GM12873 (cell line): ENCODE data around the gene BTBD16.
A peak's percentile ranks its signal among the peaks of the same experiment; 100 is the strongest.

Experiments
- TF ChIP-seq, protein P1 (sequence below): IDR thresholded peaks from 2 replicates; pipeline ENCODE4 v1.5.1; 2012; ENCODE audit warnings: low read depth, mild to moderate bottlenecking, moderate library complexity, low read length, control low read depth; ENCODE audit not compliant: insufficient read depth; ENCODE audit errors: missing control alignments

BTBD16 gene

DNA sequence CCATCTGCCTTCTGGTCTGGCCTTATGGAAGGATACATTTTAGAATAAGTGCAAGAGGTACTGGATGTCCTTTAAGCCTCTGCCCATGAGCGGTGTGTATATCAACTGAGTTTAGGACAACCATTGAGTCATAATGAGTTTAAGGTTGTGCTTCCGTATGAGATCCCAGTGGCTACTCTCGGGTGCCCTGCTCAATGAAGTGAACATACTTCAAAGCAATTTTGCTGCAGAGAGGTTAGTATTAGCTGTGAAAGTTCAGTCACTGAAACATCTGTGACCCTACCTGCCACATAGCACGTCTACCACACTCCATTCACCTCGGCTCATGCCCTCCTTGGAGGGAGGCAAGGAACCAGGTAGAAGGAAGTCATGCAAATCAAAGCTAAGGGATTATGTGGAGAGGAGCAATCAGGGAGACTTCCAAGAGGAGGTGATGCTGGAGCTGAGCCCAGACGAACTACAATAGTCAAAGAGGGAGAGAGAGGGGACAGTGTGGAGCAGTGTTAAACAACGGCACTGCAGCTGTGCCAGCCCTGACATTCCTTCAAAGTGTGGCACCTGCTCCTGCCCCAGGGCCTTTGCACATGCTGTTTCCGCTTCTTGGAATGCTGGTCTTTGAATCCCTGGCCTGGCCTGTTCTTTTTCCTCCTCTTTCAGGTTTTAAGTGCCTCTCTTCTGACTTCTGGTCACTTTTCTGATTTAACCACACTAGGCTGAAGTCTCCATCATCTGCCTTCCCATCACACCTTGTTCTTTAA lies 25.4 kb downstream of the BTBD16 start:
- TF ChIP-seq, protein P1, sequence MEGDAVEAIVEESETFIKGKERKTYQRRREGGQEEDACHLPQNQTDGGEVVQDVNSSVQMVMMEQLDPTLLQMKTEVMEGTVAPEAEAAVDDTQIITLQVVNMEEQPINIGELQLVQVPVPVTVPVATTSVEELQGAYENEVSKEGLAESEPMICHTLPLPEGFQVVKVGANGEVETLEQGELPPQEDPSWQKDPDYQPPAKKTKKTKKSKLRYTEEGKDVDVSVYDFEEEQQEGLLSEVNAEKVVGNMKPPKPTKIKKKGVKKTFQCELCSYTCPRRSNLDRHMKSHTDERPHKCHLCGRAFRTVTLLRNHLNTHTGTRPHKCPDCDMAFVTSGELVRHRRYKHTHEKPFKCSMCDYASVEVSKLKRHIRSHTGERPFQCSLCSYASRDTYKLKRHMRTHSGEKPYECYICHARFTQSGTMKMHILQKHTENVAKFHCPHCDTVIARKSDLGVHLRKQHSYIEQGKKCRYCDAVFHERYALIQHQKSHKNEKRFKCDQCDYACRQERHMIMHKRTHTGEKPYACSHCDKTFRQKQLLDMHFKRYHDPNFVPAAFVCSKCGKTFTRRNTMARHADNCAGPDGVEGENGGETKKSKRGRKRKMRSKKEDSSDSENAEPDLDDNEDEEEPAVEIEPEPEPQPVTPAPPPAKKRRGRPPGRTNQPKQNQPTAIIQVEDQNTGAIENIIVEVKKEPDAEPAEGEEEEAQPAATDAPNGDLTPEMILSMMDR, result no peak

DNA sequence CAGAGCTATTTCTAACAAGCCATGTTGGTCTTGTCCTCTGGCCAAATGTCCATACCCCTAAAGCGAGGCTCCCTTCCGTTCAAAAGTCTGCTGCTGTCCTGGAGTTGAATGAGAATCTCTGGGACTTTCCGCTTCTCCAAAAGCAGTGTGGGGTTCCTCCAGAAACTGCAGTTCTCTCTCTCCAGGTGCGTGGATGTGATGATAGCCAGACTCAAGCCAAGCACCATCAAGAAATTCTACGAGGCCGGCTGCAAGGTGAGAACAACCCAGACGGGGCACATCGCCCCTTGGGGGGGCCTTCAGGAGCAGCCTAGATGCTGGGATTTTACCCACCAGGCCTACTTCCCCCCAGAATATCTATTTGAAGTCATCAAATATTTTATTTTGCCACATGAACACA lies 26.5 kb downstream of the BTBD16 start:
- TF ChIP-seq, protein P1, result no peak

DNA sequence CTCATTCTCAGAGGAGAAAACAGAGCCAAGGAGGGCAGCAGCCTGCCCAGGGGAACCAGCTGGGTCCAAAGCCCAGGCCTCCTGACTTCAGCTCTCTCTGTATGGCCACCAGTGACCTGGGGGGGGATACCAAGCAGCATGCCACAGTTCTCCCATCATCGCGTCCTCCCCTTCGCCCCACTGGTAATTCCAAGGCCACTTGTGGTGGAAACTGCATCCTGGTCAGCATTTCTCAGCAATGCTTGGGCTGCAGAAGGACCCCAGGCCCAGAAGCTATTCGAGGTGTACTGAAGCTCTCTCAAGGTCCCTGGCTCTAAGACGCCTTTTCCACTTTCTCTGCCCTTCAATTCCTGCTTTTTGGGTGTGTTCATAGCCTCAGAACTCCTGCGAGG lies 27.1 kb downstream of the BTBD16 start:
- TF ChIP-seq, protein P1, result no peak

DNA sequence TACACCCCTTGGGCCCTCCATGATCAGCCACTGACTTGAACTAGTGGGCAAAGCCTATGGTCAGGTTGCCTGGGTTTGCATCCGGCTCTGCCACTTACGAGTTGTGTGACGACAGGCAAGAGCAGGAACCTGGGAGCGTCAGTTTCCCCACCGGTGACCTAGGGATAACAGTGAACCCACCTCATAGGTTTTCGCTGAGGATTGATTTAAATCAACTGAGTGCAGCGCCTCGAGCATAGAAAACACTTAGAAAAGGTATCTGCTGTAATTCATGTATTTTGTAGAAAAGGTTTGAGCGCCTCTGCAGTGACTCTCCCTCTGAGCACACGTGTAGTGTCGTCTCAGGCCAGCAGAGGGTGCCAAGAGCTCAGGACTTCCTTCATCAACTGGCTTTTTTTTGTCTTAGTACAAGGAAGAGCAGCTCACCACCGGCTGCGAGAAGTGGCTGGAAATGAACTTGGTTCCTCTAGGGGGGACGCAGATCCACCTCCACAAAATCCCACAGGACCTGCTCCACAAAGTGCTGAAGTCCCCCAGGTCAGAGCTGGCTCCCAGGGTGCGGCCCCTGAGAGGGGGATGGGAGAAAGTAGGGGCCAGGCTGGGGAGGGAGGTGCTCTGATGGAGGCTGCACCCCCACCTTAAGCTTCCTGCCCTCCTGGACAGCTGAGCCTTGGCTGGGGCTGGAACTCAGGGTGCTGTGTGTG lies 27.7 kb downstream of the BTBD16 start:
- TF ChIP-seq, protein P1, result peak; percentile 89

DNA sequence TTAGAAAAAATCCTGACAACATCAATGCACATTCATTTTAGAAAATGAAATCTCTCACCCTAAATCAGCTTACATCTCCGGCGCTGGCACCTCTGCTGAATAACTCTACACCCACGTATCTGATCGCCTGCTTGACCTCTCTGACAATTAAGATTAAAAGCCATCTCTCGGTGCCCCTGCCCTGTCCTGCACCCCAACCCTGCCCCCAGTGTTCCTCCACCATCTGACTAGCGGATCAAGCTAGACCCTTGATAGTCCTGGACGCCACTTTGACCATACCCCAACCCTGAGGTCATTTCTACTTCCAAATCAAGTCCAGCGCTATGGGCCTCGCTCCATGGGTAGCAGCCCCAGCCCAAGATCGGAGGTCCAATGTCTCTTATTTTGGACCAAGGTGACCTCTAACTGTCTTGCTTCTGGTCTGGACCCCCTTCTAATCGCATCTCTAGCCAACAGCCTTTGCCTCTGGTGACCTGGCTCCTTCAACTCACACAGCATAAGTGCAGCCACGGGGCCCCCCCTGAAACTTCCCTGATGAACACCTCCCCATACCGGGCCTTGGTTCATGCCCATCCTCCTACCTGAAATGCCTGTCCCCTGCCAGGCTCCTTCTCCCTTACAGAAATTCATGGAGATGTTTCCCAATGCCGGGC lies 28.5 kb downstream of the BTBD16 start:
- TF ChIP-seq, protein P1, result no peak

DNA sequence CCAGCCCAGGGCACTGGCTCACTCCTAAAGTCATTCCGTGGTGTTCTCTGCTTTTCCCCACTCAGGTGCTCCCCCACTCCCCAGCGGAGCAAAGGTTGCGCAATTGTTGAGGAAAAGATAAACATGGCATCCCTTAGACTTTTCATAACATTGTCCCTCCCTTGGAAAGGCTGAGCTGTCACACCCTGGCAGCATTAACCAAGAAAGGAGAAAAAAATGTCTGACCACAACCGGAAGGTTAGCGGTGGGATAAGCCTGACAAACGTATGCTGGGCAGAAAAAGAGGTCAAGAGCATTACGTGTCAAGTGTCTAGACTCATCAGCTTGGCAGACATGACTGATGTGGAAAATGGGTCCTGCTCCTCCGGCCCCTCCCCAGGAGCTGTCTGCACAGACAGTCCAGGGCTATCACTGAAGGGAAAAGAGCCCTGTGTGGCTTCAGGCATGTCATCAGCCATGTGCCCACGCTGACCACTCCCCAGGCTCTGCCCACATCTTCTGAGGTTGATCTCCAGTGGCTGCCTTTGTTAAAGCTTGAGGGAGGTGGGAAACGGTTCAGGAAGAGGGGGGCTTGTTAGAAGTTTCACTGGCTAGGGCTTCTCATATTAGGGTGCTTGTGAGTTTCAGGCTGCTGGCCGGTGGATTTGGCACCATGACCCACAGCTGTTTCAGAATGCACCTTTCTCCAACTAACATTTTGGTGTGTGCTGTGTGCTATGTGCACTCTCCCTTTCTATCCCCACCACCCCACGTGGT lies 30.1 kb downstream of the BTBD16 start:
- TF ChIP-seq, protein P1, result no peak

DNA sequence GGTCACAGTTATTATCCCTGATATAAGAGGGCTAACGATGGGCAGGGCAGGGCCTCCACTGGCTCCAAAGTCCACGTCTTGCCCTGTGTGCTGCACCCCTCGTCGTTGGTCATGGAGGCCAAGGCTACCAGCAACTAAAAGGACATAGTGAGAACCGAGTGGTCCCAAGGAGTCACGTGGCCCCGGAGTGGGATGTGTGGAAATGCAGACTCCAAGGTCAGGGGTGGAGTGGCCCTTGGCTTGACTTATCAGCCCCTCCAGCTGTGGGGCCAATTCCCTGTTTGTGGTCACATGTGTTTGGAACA lies 30.7 kb downstream of the BTBD16 start:
- TF ChIP-seq, protein P1, result no peak
